HG03558 (cell line): ENCODE measurements around the gene INPP5D.

Source experiments
- ATAC-seq: cut with Tn5 transposase; IDR thresholded peaks from one replicate; pipeline ENCODE4 v1.9.1; 2021; ENCODE audit warnings: moderate number of reproducible peaks; ENCODE audit not compliant: unreplicated experiment; ENCODE audit errors: extremely low read depth

Gene INPP5D

DNA sequence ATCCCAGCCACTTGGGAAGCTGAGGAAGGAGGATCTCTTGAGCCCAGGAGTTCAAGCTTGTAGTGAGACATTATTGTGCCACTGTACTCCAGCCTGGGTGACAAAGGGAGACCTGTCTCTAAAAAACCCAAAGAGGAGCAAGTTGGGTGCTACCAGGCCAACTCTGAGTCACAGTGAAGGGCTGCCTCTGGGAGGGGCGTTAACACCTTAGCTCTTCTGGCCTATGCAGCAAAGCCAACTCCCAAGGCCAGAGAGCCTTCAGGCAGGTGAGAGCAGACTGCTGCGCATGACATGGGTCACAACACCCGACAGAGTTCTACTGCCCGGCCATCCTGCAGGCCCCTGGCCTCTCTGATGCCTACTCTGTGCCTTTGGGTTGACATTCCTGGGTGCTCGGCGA, 158.7 kb downstream of the INPP5D start:
- no peak for ATAC-seq

DNA sequence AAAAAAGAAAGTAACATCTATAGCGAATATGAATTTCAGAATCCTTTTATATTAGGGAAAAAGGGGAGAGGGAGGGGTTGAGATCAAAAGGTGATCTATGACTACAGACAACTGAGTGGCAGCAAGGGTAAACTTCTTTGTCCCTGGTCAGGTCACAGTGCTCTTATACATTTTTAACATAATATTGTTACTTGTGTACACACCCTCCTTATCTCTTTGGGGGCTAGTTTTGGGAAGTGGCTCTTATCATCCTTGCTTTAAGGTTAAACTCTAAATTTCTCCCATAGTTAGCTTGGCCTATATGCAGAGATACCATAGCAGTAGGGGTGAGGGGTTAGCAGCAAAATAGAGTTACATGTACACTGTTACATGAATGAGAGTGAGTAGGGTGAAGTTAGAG, 159.7 kb downstream of the INPP5D start:
- ATAC-seq, result no peak

GRCh38 chr2:233221378-233222063, 161.4 kb downstream of the INPP5D start:
- ATAC-seq, result no peak

DNA sequence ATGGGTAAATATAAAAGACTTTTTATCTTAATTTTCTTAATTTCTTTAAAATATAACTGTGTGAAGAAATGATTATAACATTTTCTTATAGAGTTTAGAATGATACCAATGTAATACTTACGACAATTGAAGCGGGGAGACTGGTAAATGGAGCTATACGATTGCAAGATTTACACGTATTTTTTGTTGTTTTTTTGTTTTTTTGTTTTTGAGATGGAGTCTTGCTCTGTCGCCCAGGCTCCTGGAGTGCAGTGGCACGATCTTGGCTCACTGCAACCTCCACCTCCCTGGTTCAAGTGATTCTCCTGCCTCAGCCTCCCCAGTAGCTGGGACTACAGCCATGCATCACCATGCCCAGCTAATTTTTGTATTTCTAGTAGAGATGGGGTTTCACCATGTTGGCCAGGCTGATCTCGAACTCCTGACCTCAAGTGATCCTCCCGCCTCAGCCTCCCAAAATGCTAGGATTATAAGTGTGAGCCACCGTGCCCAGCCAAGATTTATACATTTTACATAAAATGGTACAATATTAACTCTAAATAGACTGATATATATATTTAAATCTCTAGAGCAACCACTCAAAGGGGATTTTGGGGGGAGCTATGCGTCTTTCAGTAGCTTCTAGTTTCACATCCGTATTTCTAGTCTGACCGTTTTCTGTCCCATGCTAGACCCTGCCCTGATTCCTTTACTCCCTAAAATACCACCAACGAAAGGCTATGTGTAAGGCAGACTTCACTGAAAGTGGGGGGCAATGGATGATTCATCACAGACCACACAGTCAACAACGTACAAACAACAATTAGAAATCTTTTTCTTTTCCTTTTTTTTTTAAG, 163.1 kb downstream of the INPP5D start:
- ATAC-seq, result no peak

DNA sequence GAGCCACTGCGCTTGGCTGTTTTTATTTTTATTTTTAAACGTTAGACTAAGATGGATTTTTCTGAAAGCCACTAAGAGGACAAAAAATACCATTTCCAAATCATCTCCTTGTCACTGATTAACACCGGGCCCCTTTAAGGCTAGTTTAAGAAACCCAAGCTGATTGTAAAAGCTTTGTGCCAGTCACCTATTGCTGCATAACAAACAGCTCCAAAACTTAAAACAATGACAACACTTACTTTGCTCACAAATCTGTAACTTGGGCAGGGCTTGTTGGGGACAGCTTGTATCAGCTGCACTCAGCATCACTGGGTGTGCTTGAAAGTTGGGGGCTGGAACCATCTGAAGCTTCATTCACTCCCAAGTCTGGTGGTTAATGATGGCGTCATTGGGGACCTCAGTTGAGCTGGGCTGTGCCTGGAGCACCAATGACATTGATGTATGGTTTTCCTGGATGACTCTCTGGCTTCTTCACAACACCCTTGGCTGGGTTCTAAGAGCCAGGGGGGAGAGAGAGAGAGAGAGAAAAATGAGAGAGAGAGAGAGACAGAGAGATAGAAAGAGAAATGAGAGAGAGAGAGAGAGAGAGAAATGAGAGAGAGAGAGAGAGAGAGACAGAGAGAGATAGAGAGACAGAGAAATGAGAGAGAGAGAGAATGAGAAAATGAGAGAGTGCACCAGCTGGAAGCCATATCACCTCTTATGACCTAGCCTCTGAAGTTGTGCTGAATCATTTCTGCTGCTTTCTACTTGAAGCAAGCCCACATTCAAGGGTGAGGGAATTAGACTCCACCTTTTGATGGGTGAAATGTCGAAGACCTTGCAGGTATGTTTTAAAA, 165.3 kb downstream of the INPP5D start:
- ATAC-seq, result no peak

DNA sequence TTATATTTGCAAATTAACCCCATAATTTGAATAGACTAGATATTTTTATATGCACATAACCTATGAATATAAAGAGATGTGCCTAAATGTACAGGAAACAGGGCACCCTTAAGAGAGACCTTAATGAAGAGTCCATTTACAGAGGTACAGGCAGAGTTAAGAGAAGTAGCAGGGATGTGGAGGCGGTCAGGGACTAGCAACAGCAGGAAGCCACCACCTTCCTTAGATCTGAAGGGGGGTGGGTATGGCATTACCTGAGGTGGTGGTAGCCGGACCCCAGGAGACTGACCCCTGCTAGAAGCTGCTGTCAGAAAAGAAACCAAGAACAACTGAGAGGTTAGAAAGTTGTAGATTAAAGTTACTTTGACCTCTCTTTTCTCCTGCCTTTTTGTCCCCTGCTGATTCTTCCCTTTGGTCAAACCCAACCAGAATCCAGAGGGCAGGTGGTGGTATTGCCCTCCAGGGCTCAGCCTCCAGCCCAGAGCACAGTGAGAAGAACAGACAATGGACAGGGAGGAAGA, 166.4 kb downstream of the INPP5D start:
- no peak for ATAC-seq

DNA sequence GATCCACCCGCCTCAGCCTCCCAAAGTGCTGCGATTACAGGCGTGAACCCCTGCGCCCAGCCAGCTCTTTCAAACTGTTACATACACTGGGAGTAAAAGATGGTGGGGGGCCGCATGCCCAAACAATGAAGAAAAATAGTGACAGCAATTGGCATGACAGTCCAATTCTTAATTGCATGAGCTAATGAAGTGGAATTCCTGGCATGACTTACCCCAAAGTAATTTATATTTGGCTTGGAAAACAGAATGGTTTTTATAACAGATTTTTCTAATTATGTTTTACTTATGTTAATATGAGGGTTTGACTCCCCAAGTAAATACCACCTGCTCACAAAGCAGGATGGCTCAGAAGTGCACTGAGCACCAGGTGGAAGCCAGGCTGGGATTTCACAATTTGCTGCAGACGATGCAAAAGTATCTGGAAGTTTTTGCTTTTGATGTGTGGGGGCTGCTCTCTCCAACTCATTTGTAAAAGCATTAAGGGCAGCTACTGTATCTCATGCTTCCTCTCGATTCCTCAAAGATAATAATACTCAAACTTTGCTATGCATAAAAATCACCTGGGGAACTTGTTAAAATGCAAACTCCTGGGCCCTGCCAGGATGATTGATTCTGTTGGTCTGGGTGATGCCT, 167.3 kb downstream of the INPP5D start:
- no peak for ATAC-seq

- ATAC-seq, result no peak
These were observed 168.2 kb downstream of the INPP5D start for GRCh38 chr2:233228376-233228775.

DNA sequence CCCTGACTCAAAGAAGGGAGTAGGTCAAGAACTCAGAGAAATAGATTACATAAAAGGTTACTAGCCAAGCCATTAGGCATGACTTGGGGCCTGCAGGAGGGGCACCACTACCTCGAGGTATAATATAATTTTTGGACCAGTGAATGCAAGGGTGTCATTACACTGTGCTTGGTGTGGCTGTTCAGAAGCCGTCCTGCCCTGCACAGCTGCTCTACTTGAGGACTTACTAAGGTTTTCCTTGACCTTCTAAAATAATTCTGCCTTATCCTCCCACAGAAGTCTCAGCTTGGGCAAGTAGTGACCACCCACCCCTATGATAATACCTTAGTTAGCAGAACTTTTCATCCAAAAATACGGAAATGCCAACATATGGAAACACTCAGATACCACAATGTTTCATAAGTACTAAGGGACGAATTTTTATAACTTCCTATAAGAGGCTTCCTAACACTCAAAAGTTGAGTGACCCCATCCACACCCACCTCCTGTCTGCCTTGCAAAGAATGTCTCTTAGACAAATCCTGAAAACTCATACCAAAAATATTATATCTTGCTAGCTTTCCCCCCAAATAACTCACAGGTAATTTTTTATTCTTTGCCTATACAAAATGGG, 173.6 kb downstream of the INPP5D start:
- no peak for ATAC-seq

GRCh38 chr2:233234264-233234663, 174.1 kb downstream of the INPP5D start:
- no peak for ATAC-seq

- ATAC-seq, result no peak
These were observed 174.9 kb downstream of the INPP5D start for GRCh38 chr2:233234996-233235395.

DNA sequence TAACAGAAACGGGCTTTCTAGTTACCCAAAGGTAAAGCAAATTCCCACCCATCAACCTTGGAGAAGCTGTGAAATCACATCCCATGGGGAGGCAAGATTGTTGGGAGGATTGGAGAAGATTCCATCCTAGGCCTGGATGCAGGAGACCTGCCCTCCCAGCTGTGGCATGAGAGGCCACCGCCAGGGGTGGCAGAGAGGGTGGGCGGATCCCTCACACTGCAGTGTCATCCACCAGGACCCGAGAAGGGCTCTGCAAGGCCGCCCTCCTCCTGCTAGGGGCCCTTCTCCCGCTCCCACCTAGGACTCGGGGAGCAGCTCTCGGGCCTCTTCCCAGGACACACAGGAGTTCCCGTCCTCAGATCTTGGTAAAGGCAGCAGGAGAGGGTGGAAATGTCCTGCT, 175.8 kb downstream of the INPP5D start:
- no peak for ATAC-seq

- ATAC-seq, result no peak
These were observed 176.9 kb downstream of the INPP5D start for GRCh38 chr2:233236820-233237589.

DNA sequence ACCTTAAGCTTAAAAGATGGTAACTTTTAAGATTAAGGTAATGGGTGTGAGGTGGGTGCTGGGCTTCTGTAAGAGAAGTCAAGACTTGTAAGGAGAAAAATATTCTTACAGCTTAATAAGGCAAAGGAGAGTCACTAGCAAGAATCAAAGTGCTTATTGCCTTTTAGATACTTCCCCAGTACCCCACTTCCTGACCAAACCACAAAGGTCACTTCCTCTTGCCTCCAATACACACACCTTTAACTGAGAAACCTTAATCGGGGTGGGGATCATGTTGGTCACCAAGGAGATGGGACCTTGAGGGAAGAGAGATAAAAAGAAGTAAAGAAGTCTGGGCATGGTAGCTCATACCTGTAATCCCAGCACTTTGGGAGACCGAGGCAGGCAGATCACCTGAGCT, 180.8 kb downstream of the INPP5D start:
- no peak for ATAC-seq

- ATAC-seq, result no peak
These were observed 181.7 kb downstream of the INPP5D start for GRCh38 chr2:233241803-233242202.

GRCh38 chr2:233242231-233242927, 182.2 kb downstream of the INPP5D start:
- no peak for ATAC-seq

DNA sequence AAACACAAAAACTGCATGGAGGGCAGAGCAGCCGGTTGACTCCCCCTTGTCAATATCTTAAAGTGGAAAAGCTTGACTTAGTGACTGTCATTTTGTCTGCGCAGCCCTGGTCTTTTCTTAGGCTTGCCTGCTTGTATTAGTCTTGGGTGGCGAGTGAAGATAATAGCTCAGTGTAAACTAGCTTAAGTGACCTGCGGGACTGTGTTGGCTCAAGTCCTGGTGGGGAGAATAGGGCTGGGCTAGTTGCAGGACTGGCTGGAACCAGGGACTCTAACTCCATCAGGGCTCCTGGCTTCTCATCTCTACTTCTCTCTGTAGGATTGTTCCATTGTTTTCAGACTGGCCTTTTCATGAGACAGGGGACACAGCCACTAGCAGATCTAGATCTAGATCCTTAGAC, 183.2 kb downstream of the INPP5D start:
- ATAC-seq, result no peak

DNA sequence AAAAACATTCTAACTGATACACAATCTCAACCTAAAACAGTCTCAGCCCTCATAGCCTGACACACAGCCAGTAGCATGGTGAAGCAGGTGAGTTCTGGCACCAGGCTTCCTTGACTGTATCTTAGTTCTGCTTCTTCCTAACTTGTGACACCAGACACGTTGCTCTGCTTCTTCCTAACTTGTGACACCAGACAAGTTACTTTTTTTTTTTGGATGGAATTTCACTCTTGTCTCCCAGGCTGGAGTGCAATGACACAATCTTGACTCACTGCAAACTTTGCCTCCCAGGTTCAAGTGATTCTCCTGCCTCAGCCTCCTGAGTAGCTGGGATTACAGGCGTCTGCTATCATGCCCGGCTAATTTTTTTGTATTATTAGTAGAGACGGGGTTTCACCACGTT, 184.7 kb downstream of the INPP5D start:
- ATAC-seq, result no peak
